Immature natural killer cell (primary cell): Measurements from ENCODE around the gene ALK. TPM values are rescaled to one million over a fixed set of nuclear protein-coding genes. Genes with fewer than 3 reads are reported as not detected.

Source experiments
- DNase-seq, 3 donors: peaks; one replicate each; pipeline ENCODE4 v3.0.0; 2022; ENCODE audit warnings: mixed read lengths in 1 of 3
- H3K27ac Mint-ChIP-seq, 6 donors: one replicate each; pipeline ENCODE4 v1.8.0; 2020; ENCODE audit warnings: mixed read lengths in 6 of 6, mild to moderate bottlenecking in 5 of 6, inconsistent platforms in 4 of 6, moderate library complexity in 3 of 6
- H3K27me3 Mint-ChIP-seq, 3 donors: one replicate each; pipeline ENCODE4 v1.8.0; 2020 to 2021; ENCODE audit warnings: low read depth in 3 of 3, mild to moderate bottlenecking in 3 of 3, mixed read lengths in 3 of 3, moderate library complexity in 3 of 3, inconsistent platforms in 1 of 3
- H3K36me3 Mint-ChIP-seq, 3 donors: one replicate each; pipeline ENCODE4 v1.8.0; 2020; ENCODE audit warnings: mixed read lengths in 3 of 3, inconsistent platforms in 2 of 3, mild to moderate bottlenecking in 2 of 3
- H3K4me1 Mint-ChIP-seq, 2 donors: one replicate each; pipeline ENCODE4 v1.8.0; 2020; ENCODE audit warnings: inconsistent platforms in 2 of 2, mild to moderate bottlenecking in 2 of 2, mixed read lengths in 2 of 2, moderate library complexity in 1 of 2
- H3K4me3 Mint-ChIP-seq, 5 donors: one replicate each; pipeline ENCODE4 v1.8.0; 2020; ENCODE audit warnings: mild to moderate bottlenecking in 5 of 5, mixed read lengths in 5 of 5, inconsistent platforms in 3 of 5, moderate library complexity in 3 of 5
- H3K9me3 Mint-ChIP-seq, 6 donors: one replicate each; pipeline ENCODE4 v1.8.0; 2020; ENCODE audit warnings: mild to moderate bottlenecking in 6 of 6, mixed read lengths in 6 of 6, inconsistent platforms in 4 of 6, moderate library complexity in 3 of 6
- polyA plus RNA-seq, 3 donors: library from polyadenylated mRNA; unstranded; fragments of 300-500 nt; fragmentation: Illumina TruSeq; gene quantifications; one replicate each; pipeline ENCODE4 v1.2.3, GENCODE V29; 2021

Gene ALK
- polyA plus RNA-seq, 3 donors from 2014 or later, result not detected

GRCh38 chr2:29894822-29895614 lies 26.4 kb downstream of the ALK start:
- Mint-ChIP-seq H3K4me3 (no peak overlapping the region), H3K27ac (no peak overlapping the region), H3K9me3 (peaks cover 0 to 2% (median 0%) of the 10 kb centered on the region in 6 donors), H3K36me3 (no peaks in the 10 kb centered on the region), H3K4me1 (no peaks in the 10 kb centered on the region), H3K27me3 (peaks cover 5 to 11% (median 8%) of the 10 kb centered on the region in 3 donors)
- DNase-seq, result no peak

DNA sequence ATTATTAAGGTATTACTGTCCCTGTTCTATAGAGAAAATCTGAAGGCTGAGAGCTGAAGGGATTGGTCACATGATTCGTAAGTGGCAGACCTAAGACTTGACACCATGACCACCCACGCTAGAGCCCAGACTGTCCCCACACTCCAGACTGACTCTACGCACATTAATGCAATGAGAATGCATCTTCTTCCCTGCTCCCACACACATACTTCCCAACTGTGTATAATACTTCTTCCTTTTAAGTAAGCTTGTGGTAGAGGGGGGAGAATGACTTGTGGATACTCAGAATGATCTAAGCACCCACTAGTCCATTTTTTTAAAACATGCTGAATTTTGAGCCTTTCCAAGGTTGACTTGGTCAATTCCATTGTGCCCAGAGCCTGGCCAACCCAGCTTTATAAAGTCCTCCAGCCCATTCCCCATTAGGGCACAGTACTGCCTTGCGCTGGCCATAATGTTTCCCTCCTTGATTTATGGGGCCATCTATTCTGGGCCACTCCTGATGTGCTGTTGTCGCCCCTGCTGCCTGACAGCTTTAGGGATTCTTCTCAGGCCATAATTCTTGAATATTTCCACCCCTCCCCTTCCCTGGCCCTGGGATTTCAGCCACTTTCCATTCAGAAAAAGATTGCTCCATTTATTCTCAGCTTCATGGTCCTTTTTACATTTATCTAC lies 28.7 kb downstream of the ALK start:
- Mint-ChIP-seq H3K9me3 (peaks cover 0 to 5% (median 0%) of the 10 kb centered on the region in 6 donors), H3K4me3 (no peak overlapping the region), H3K27ac (no peak overlapping the region), H3K27me3 (peaks cover 5 to 10% (median 7%) of the 10 kb centered on the region in 3 donors), H3K36me3 (no peaks in the 10 kb centered on the region), H3K4me1 (no peaks in the 10 kb centered on the region)
- no peak for DNase-seq

- Mint-ChIP-seq H3K36me3 (no peaks in the 10 kb centered on the region), H3K27ac (no peak overlapping the region), H3K4me3 (no peak overlapping the region), H3K27me3 (peaks cover 4 to 11% (median 7%) of the 10 kb centered on the region in 3 donors), H3K4me1 (no peaks in the 10 kb centered on the region), H3K9me3 (peaks cover 0 to 4% (median under 1%) of the 10 kb centered on the region in 6 donors)
- no peak for DNase-seq
These were observed 40.2 kb downstream of the ALK start for GRCh38 chr2:29881089-29881730.

DNA sequence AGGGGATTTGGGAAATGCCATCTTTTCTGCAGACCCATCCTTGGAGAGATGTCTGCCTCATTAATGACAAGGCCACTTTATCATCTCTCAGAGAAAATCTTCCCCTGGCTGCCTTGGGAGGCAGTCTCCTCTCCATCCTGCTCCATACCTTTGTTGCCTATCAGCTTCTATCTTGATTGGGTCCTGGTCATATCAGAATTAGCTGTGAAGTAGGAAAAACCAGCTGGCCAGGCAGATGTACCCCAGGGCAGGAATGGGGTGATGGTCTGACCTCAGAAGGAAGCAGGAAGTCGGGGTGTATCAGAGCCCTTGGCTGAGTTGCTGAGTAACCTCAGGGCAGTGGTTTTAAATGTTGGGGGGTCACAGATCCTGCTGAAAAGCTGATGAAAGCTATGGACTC lies 41.3 kb downstream of the ALK start:
- H3K4me1 Mint-ChIP-seq, result no peaks in the 10 kb centered on the region
- no peak overlapping the region for H3K4me3 Mint-ChIP-seq
- peaks cover 0 to 4% (median under 1%) of the 10 kb centered on the region in 6 donors for H3K9me3 Mint-ChIP-seq
- H3K36me3 Mint-ChIP-seq, result no peaks in the 10 kb centered on the region
- no peak overlapping the region for H3K27ac Mint-ChIP-seq
- no peak for DNase-seq
- peaks cover 4 to 11% (median 6%) of the 10 kb centered on the region in 3 donors for H3K27me3 Mint-ChIP-seq

GRCh38 chr2:29879456-29879855 lies 41.9 kb downstream of the ALK start:
- peaks cover 0 to 2% (median under 1%) of the 10 kb centered on the region in 6 donors for H3K9me3 Mint-ChIP-seq

GRCh38 chr2:29878898-29879297 lies 42.5 kb downstream of the ALK start:
- H3K4me3 Mint-ChIP-seq, result no peak overlapping the region

More at GRCh38 chr2:29879456-29879855, 41.9 kb downstream of the ALK start:
- Mint-ChIP-seq H3K4me1 (no peaks in the 10 kb centered on the region), H3K27me3 (peaks cover 4 to 11% (median 6%) of the 10 kb centered on the region in 3 donors), H3K4me3 (no peak overlapping the region), H3K27ac (no peak overlapping the region), H3K36me3 (no peaks in the 10 kb centered on the region)
- DNase-seq, result no peak

GRCh38 chr2:29876374-29876773 lies 45.0 kb downstream of the ALK start:
- H3K4me1 Mint-ChIP-seq, result no peaks in the 10 kb centered on the region
- H3K27me3 Mint-ChIP-seq, result peaks cover 4 to 10% (median 6%) of the 10 kb centered on the region in 3 donors
- H3K36me3 Mint-ChIP-seq, result no peaks in the 10 kb centered on the region
- peaks cover 0 to 2% (median 0%) of the 10 kb centered on the region in 6 donors for H3K9me3 Mint-ChIP-seq
- no peak overlapping the region for H3K27ac Mint-ChIP-seq
- H3K4me3 Mint-ChIP-seq, result no peak overlapping the region
- no peak for DNase-seq

More at GRCh38 chr2:29878898-29879297, 42.5 kb downstream of the ALK start:
- no peaks in the 10 kb centered on the region for H3K36me3 Mint-ChIP-seq
- no peak for DNase-seq
- peaks cover 4 to 11% (median 6%) of the 10 kb centered on the region in 3 donors for H3K27me3 Mint-ChIP-seq
- peaks cover 0 to 2% (median 0%) of the 10 kb centered on the region in 6 donors for H3K9me3 Mint-ChIP-seq
- no peak overlapping the region for H3K27ac Mint-ChIP-seq
- no peaks in the 10 kb centered on the region for H3K4me1 Mint-ChIP-seq

DNA sequence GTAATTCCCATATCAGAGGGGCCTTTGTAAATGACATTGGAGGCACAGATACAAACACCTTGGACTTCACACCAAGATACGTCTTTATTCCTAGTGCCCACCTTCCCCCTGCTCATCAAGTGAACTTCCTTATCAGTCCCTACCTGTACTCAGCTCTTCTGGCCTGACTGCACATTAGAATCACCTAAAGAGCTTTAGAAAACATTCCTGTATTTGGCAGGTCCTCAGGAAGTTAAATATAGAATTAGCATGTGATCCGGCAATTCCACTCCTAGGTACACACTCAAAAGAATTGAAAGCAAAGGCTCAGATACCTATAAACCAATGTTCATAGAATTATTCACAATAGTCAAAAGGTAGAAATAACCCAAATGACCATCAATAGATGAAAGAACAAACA lies 46.6 kb downstream of the ALK start:
- peaks cover 0 to 2% (median 0%) of the 10 kb centered on the region in 6 donors for H3K9me3 Mint-ChIP-seq
- H3K27me3 Mint-ChIP-seq, result peaks cover 0 to 6% (median 4%) of the 10 kb centered on the region in 3 donors
- DNase-seq, result no peak
- H3K4me1 Mint-ChIP-seq, result no peaks in the 10 kb centered on the region
- H3K27ac Mint-ChIP-seq, result no peak overlapping the region
- no peak overlapping the region for H3K4me3 Mint-ChIP-seq
- no peaks in the 10 kb centered on the region for H3K36me3 Mint-ChIP-seq

- no peaks in the 10 kb centered on the region for H3K9me3 Mint-ChIP-seq
- H3K27ac Mint-ChIP-seq, result no peak overlapping the region
- peaks cover 2 to 3% (median 3%) of the 10 kb centered on the region in 3 donors for H3K27me3 Mint-ChIP-seq
These were observed 48.5 kb downstream of the ALK start for GRCh38 chr2:29872870-29873269.

DNA sequence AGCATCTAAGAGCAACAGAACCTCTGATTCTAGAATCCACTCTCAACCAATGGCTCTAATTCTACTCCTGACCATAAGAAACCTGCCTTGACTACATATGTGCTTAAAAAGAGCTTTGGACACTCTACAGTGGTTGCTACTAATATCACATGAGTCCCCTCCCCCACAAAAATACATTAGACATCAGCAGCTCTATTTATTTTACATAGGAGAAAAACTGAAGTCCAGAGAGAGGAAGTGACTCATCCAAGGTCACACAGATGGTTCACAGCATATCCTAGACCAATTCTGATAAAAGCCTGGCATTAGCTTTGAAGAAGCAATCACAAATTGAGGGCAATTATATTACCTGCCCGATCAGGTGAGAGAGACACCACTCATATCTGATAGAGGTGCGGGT lies 49.8 kb downstream of the ALK start:
- H3K27me3 Mint-ChIP-seq, result peaks cover 0 to 5% (median 3%) of the 10 kb centered on the region in 3 donors
- no peaks in the 10 kb centered on the region for H3K4me1 Mint-ChIP-seq
- H3K4me3 Mint-ChIP-seq, result no peak overlapping the region
- no peak overlapping the region for H3K27ac Mint-ChIP-seq
- no peak for DNase-seq
- no peaks in the 10 kb centered on the region for H3K36me3 Mint-ChIP-seq
- no peaks in the 10 kb centered on the region for H3K9me3 Mint-ChIP-seq

More at GRCh38 chr2:29872870-29873269, 48.5 kb downstream of the ALK start:
- H3K36me3 Mint-ChIP-seq, result no peaks in the 10 kb centered on the region
- no peak overlapping the region for H3K4me3 Mint-ChIP-seq
- no peaks in the 10 kb centered on the region for H3K4me1 Mint-ChIP-seq
- DNase-seq, result no peak

DNA sequence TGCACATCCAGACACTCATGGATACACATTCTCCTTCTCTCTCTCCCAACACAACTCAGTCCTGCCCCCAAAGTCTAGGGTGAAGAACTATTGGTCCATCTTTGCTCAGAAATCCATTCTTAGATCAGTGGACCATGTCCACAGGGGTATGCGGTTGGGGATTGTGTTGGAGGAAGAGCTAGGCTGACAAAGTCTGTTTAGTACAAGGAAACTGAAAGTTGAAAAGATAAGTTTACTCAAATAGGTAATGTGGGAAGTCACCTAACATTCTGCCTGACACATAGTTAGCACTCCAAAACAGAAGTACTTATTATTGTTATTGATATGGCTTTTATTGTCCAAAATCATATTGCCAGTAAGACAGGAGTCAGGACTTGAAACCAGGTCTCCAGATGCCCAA lies 55.9 kb downstream of the ALK start:
- Mint-ChIP-seq H3K4me1 (no peaks in the 10 kb centered on the region), H3K36me3 (no peaks in the 10 kb centered on the region), H3K4me3 (no peak overlapping the region), H3K9me3 (no peaks in the 10 kb centered on the region), H3K27me3 (peaks cover 0 to 16% (median 13%) of the 10 kb centered on the region in 3 donors), H3K27ac (no peak overlapping the region)
- DNase-seq, result no peak

- DNase-seq, result no peak
- no peak overlapping the region for H3K4me3 Mint-ChIP-seq
- H3K27me3 Mint-ChIP-seq, result peaks cover 0 to 18% (median 13%) of the 10 kb centered on the region in 3 donors
- H3K36me3 Mint-ChIP-seq, result no peaks in the 10 kb centered on the region
- H3K4me1 Mint-ChIP-seq, result no peaks in the 10 kb centered on the region
- no peaks in the 10 kb centered on the region for H3K9me3 Mint-ChIP-seq
- no peak overlapping the region for H3K27ac Mint-ChIP-seq
These were observed 56.4 kb downstream of the ALK start for GRCh38 chr2:29864988-29865387.

- Mint-ChIP-seq H3K27ac (no peak overlapping the region), H3K27me3 (peaks cover 3 to 14% (median 13%) of the 10 kb centered on the region in 3 donors), H3K4me1 (no peaks in the 10 kb centered on the region), H3K4me3 (no peak overlapping the region), H3K36me3 (no peaks in the 10 kb centered on the region), H3K9me3 (peaks cover 0 to 5% (median 2%) of the 10 kb centered on the region in 6 donors)
- no peak for DNase-seq
These were observed 65.3 kb downstream of the ALK start for GRCh38 chr2:29855924-29856639.
